NB4 (cell line): ENCODE results near the gene SHLD2.

Experiments used
- DNase-seq: peaks from one replicate; pipeline ENCODE4 v3.0.0; 2010; ENCODE audit warnings: low read depth
- H3K4me3 ChIP-seq: one replicate; pipeline ENCODE4 v1.5.1; 2011; ENCODE audit warnings: mild to moderate bottlenecking, low read depth, low read length, moderate library complexity
- MYC ChIP-seq: IDR thresholded peaks from 2 replicates; pipeline ENCODE4 v1.6.1; 2011; ENCODE audit warnings: low read depth, low read length
- POLR2A ChIP-seq: IDR thresholded peaks from 2 replicates; pipeline ENCODE4 v1.6.1; 2011; ENCODE audit warnings: mild to moderate bottlenecking; ENCODE audit not compliant: insufficient read length; ENCODE audit errors: extremely low read depth
- TF ChIP-seq, protein P1 (sequence below): IDR thresholded peaks from one replicate; pipeline ENCODE4 v1.5.1; 2012; ENCODE audit warnings: low read depth, low read length
- TF ChIP-seq, protein P2 (sequence below): IDR thresholded peaks from 2 replicates; pipeline ENCODE4 v1.6.1; 2011; ENCODE audit warnings: low read depth, low read length

The SHLD2 gene, protein sequence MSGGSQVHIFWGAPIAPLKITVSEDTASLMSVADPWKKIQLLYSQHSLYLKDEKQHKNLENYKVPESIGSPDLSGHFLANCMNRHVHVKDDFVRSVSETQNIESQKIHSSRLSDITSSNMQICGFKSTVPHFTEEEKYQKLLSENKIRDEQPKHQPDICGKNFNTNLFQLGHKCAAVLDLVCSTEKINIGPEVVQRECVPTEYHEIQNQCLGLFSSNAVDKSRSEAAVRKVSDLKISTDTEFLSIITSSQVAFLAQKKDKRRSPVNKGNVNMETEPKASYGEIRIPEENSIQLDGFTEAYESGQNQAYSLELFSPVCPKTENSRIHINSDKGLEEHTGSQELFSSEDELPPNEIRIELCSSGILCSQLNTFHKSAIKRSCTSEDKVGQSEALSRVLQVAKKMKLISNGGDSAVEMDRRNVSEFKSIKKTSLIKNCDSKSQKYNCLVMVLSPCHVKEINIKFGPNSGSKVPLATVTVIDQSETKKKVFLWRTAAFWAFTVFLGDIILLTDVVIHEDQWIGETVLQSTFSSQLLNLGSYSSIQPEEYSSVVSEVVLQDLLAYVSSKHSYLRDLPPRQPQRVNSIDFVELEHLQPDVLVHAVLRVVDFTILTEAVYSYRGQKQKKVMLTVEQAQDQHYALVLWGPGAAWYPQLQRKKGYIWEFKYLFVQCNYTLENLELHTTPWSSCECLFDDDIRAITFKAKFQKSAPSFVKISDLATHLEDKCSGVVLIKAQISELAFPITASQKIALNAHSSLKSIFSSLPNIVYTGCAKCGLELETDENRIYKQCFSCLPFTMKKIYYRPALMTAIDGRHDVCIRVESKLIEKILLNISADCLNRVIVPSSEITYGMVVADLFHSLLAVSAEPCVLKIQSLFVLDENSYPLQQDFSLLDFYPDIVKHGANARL

DNA sequence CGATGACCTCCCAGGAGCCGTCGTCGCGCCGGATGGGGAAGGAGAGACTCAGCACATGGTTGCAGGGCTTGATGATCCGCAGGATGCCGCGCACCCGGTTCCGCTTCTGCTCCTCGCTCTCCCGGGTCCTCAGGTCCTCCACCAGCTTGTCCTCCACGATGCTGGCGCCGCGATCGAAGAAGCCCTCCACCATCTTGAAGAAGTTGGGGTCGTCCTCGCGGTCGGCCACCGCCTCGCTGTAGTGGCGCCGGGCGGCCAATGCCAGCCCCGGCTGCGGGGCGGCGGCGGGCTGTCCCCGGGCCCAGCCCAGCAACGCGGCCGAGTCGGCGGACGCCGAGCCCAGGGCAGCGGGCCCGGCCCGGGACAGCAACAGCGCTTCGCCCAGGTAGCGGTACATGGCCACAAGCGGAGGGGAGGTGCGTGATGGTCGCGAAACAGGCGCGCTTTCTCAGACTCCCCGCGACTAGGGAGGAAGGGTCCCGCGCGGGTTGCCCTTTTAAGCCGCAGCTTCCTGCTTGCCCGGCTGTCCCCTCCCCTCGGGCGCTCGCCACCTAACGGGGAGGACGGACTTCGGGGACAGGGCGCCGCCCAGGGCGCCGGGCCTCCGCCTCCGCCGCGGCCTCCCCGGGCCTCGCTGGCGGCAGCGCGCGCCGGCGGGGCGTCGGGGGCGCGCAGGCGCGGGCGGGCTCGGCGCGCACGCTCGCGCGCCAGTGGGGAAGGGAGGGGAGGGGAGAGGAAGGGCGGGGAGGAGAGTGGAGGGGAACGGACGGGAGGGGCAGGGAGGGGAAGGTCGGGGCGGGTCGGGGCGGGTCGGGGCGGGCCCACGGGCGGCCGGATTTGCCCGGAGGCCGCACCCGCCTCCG, at the start of gene SHLD2, which contains the start of gene GLUD1:
Gene SHLD2 (plus strand): TSS at position 834 of the 863 bp plus-strand sequence. CDS start 56,149 bp downstream, outside the sequence.
Gene GLUD1 (minus strand): TSS at position 471 of the 863 bp plus-strand sequence. CDS start 74 bp downstream, at position 397.
- peak within 1 kb of the TSS; percentile 91 for H3K4me3 ChIP-seq
- DNase-seq: peak; percentile 98
- TF ChIP-seq, protein P1, sequence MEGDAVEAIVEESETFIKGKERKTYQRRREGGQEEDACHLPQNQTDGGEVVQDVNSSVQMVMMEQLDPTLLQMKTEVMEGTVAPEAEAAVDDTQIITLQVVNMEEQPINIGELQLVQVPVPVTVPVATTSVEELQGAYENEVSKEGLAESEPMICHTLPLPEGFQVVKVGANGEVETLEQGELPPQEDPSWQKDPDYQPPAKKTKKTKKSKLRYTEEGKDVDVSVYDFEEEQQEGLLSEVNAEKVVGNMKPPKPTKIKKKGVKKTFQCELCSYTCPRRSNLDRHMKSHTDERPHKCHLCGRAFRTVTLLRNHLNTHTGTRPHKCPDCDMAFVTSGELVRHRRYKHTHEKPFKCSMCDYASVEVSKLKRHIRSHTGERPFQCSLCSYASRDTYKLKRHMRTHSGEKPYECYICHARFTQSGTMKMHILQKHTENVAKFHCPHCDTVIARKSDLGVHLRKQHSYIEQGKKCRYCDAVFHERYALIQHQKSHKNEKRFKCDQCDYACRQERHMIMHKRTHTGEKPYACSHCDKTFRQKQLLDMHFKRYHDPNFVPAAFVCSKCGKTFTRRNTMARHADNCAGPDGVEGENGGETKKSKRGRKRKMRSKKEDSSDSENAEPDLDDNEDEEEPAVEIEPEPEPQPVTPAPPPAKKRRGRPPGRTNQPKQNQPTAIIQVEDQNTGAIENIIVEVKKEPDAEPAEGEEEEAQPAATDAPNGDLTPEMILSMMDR: no peak
- TF ChIP-seq, protein P2, sequence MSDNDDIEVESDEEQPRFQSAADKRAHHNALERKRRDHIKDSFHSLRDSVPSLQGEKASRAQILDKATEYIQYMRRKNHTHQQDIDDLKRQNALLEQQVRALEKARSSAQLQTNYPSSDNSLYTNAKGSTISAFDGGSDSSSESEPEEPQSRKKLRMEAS: peak; percentile 59
- peak; percentile 63 for TF ChIP-seq MYC
- peak; percentile 86 for TF ChIP-seq POLR2A

DNA sequence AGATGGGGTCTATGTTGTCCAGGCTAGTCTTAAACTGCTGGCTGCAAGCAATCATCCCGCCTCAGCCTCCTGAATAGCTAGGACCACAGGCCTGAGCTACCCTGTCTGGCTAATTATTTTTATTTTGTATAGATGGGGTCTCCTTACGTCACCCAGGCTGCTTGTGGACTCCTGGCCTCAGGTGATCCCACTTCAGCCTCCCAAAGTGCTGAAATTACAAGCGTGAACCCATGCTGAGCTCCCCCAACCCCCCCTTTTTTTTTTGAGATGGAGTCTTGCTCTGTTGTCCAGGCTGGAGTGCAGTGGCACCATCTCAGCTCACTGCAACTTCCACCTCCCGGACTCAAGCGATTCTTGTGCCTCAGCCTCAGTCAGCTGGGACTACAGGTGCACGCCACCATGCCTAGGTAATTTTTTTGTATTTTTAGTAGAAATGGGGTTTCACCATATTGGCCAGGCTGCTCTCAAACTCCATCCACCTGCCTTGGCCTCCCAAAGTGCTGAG, 49.5 kb upstream of the SHLD2 start:
- TF ChIP-seq MYC: no peak
- TF ChIP-seq, protein P2: no peak
- no peak for TF ChIP-seq POLR2A
- TF ChIP-seq, protein P1: no peak
- DNase-seq: no peak
- no peak overlapping the region for H3K4me3 ChIP-seq

DNA sequence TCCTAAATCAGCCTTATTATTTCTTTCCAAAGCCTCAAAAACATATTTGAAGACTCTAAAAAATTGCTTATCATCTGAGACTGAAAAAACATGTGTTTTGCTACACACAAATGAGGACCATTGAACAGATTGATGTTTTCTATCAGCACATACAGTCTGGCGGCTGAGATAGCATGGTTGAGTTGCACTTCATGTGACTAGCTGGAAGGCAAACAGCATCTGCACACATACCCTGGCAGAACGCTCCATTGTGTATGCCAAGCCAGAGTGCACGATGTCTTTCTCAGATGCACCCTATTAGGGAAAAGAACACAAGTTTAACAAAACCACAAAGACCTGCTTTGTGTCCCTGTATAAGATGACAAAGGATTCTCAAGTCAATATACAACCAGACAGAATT, 41.9 kb upstream of the SHLD2 start:
- TF ChIP-seq POLR2A: no peak
- TF ChIP-seq MYC: no peak
- H3K4me3 ChIP-seq: no peak overlapping the region
- no peak for DNase-seq

DNA sequence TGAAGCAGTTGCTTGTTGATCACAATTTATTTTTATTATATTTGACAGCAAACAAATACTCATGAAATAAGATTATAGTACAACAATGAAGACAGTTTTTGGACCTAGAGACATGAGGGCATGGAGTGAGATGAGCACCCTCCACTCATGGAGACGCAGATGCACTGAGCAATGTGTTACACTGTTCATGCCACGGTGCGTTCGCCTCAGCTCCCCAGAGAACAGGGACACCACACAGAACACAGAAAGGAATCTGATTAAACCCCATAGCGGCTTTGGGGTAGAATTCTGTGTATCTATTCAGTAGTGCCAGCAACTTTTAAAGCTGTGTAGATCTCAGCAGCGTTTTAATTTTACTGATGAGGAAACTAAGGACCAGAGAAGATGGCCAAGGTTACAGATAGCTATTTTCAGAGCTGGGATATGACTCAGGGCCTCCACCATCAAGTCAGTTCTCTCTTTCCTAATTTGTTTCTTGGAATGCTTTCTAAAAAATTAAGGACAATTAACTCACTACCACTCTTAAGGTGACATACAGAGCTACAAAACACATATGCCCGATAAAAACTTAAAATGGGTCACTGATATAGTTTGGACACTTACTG, 41.3 kb upstream of the SHLD2 start:
- DNase-seq: no peak
- TF ChIP-seq MYC: no peak
- TF ChIP-seq POLR2A: no peak
- TF ChIP-seq, protein P1: no peak
- TF ChIP-seq, protein P2: no peak
- no peak overlapping the region for H3K4me3 ChIP-seq

DNA sequence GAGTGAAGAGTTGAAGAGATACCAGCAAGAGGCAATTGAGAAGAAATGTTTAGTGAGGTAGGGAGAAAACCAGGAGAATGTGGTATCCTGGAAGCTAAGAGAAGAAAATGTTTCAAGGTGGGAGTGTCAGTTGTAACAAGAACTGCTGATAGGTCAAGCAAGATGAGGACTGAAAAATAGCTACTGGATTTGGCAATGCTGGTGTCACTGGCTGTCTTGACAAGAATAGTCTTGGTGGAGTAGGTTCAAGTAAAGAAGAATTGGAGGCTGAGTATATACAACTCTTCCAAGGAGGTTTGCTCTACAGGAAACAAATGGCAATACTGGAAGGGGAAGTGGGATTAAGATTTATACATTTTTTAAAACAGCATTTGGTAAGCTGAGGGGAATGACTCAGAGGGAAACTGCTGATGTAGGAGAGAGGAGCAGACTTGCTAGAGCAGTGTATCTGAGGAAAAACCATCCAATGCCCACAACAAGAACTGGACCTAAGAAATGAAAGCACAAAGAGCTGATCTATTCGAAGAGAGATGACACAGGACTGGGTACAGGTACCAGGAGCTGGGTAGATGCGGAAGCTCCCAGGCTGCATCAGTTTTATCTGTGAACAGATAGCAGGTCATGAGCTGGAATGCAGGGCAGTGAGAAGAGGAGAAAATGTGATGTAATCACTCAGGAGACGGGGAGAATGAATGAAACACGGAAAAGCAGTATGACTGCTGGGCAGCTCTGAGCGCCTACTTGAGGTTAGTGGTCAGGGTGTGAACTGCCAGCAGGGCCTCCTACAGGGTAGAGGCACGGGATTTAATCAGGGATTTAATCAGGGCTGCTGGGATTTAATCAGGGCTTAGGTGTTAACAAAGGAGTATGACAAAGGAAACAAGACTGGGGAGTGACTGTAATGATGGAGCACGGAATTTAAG, 40.4 kb upstream of the SHLD2 start:
- TF ChIP-seq, protein P1: no peak
- TF ChIP-seq POLR2A: no peak
- TF ChIP-seq, protein P2: no peak
- no peak for TF ChIP-seq MYC
- H3K4me3 ChIP-seq: no peak overlapping the region
- DNase-seq: peak; percentile 61
